K562 (cell line): ENCODE data around the gene GAS2L2. TPM values are rescaled to one million over a fixed set of nuclear protein-coding genes. Genes with fewer than 3 reads are reported as not detected.

ENCODE experiments used
- ATAC-seq: fragments of 200-7000 bp; cut with Tn5 transposase; 3 replicates; pipeline ENCODE4 v1.9.1; 2020; ENCODE audit warnings: moderate library complexity
- BruUV-seq: library from RNA; stranded (reverse); fragments of 400-500 nt; replicated peaks from 2 replicates; lab custom pipeline; 2021; lab: Mats Ljungman, UMichigan
- CTCF ChIA-PET: fragments of 300-600 bp; formaldehyde crosslinking; extraction: SDS; loops from one replicate; lab custom pipeline; 2021; ENCODE audit warnings: low intra/inter-chr PET ratio; lab: Yijun Ruan, JAX
- POLR2A ChIA-PET: fragments of 300-600, 350-650 bp; sonication (Branson Sonifier 250); formaldehyde crosslinking; extraction: SDS; loops from one replicate; lab custom pipeline; 2021; ENCODE audit warnings: antibody characterized with exemption, inconsistent platforms; lab: Yijun Ruan, JAX
- DNase-seq, 4 experiments: peaks; one replicate each; pipeline versions ENCODE4 v3.0.0 to v3.0.0-alpha.2; 2011 to 2018; ENCODE audit warnings: low spot score in 3 of 4, mixed read lengths in 3 of 4; ENCODE audit errors: extremely low read depth in 1 of 4
- FAIRE-seq: peaks from 2 replicates; lab custom pipeline; 2011; peaks lifted over from hg19 to GRCh38; lab: Jason Lieb, UNC
- H2AFZ ChIP-seq: 2 replicates; pipeline ENCODE4 v1.6.0; 2011; ENCODE audit warnings: low read depth, low read length, control low read depth, inconsistent platforms
- H3K27ac ChIP-seq: fragments of 200-600 bp; 3 replicates; pipeline ENCODE4 v1.8.0; 2011; ENCODE audit warnings: low read depth, mild to moderate bottlenecking, control low read depth, inconsistent platforms, low read length, moderate library complexity, mixed read lengths; ENCODE audit errors: extremely low read depth
- H3K27me3 ChIP-seq, 2 experiments: fragments of 300-600 bp in 1 of 2; 2 replicates in 1 of 2; 3 replicates in 1 of 2; pipeline versions ENCODE4 v1.6.0 to v1.8.0; 2011; ENCODE audit warnings: inconsistent platforms in 2 of 2, low read length in 2 of 2, mild to moderate bottlenecking in 1 of 2, mixed read lengths in 1 of 2, moderate library complexity in 1 of 2; ENCODE audit not compliant: control insufficient read depth in 2 of 2, insufficient read depth in 2 of 2
- H3K36me3 ChIP-seq: fragments of 300-600 bp; 3 replicates; pipeline ENCODE4 v1.8.0; 2011; ENCODE audit warnings: mild to moderate bottlenecking, low read length, inconsistent platforms; ENCODE audit not compliant: control insufficient read depth, insufficient read depth
- H3K4me1 ChIP-seq, 2 experiments: fragments of 200-600 bp in 1 of 2; replicated peaks in 1 of 2; 2 replicates in 1 of 2; 3 replicates in 1 of 2; pipeline versions ENCODE4 v1.5.1 to v1.8.0; 2011; ENCODE audit warnings: inconsistent platforms in 2 of 2, low read length in 2 of 2, mild to moderate bottlenecking in 1 of 2, mixed read lengths in 1 of 2, moderate library complexity in 1 of 2; ENCODE audit not compliant: control insufficient read depth in 2 of 2, insufficient read depth in 2 of 2
- H3K4me2 ChIP-seq: 2 replicates; pipeline ENCODE4 v1.6.1; 2011; ENCODE audit warnings: low read length, control low read depth, inconsistent platforms, mixed read lengths; ENCODE audit not compliant: insufficient read depth
- H3K4me3 ChIP-seq: fragments of 200-600 bp; sonication (generic), shearing (Covaris generic); 2 replicates; pipeline ENCODE4 v1.5.1; 2016; ENCODE audit warnings: control low read depth, inconsistent platforms
- H3K79me2 ChIP-seq: fragments of 200-600 bp; 3 replicates; pipeline ENCODE4 v1.8.0; 2011; ENCODE audit warnings: low read length, inconsistent platforms; ENCODE audit not compliant: control insufficient read depth, insufficient read depth
- H3K9ac ChIP-seq, 2 experiments: 2 replicates each; pipeline versions ENCODE4 v1.6.0 to v1.6.1; 2011; ENCODE audit warnings: low read depth in 2 of 2, low read length in 2 of 2, control low read depth in 1 of 2, inconsistent platforms in 1 of 2, mild to moderate bottlenecking in 1 of 2, mixed read lengths in 1 of 2; ENCODE audit not compliant: insufficient read depth in 1 of 2
- H3K9me1 ChIP-seq: one replicate; pipeline ENCODE4 v1.6.0; 2011; ENCODE audit warnings: inconsistent platforms, mild to moderate bottlenecking, low read length, moderate library complexity; ENCODE audit not compliant: control insufficient read depth, insufficient read depth
- H3K9me3 ChIP-seq: replicated peaks from 2 replicates; pipeline ENCODE4 v1.5.1; 2011; ENCODE audit warnings: low read depth, low read length, inconsistent platforms; ENCODE audit not compliant: control insufficient read depth, insufficient read depth
- H4K20me1 ChIP-seq: replicated peaks from 2 replicates; pipeline ENCODE4 v1.6.1; 2011; ENCODE audit warnings: low read length, inconsistent platforms, mixed read lengths; ENCODE audit not compliant: control insufficient read depth, insufficient read depth
- HMGXB4 ChIP-seq: sonication (generic); formaldehyde crosslinking; IDR thresholded peaks from 2 replicates; pipeline ENCODE4 v1.8.1; 2023; ENCODE audit warnings: mild to moderate bottlenecking, missing genetic modification reagents
- JUN ChIP-seq, 2 experiments: sonication (generic) in 1 of 2; formaldehyde crosslinking in 1 of 2; IDR thresholded peaks; 2 replicates each; pipeline versions ENCODE4 v1.6.1 to v1.8.0; 2012 to 2022; ENCODE audit warnings: borderline replicate concordance in 2 of 2, mild to moderate bottlenecking in 2 of 2, improper control_type of control experiment in 1 of 2, low read depth in 1 of 2, low read length in 1 of 2, missing genetic modification reagents in 1 of 2
- KDM2B ChIP-seq: fragments of 250-450 bp; sonication (Bioruptor Pico); IDR thresholded peaks from 2 replicates; pipeline ENCODE4 v1.8.0; 2021; ENCODE audit warnings: mild to moderate bottlenecking, moderate library complexity
- NELFE ChIP-seq: IDR thresholded peaks from 2 replicates; pipeline ENCODE4 v1.6.1; 2011; ENCODE audit warnings: mild to moderate bottlenecking; ENCODE audit not compliant: insufficient read depth, insufficient read length
- NFE2 ChIP-seq: IDR thresholded peaks from 2 replicates; pipeline ENCODE4 v1.6.1; 2014; ENCODE audit warnings: antibody characterized with exemption, low read depth
- NR3C1 ChIP-seq: sonication (generic); formaldehyde crosslinking; IDR thresholded peaks from 2 replicates; pipeline ENCODE4 v1.8.1; 2022; ENCODE audit warnings: missing genetic modification reagents
- PRMT5 ChIP-seq: sonication (generic); formaldehyde crosslinking; IDR thresholded peaks from 2 replicates; pipeline ENCODE4 v1.5.0; 2020; ENCODE audit warnings: missing genetic modification reagents
- TAF7 ChIP-seq: fragments of 450-650 bp; IDR thresholded peaks from 2 replicates; pipeline ENCODE4 v1.6.1; 2016; ENCODE audit warnings: missing genetic modification characterization, missing compliant biosample characterization
- TCF7 ChIP-seq: sonication (generic); IDR thresholded peaks from 2 replicates; pipeline ENCODE4 v1.6.1; 2016; ENCODE audit warnings: antibody characterized with exemption, borderline replicate concordance
- YY1 ChIP-seq, 3 experiments: IDR thresholded peaks; 2 replicates each; pipeline ENCODE4 v1.6.1; 2011; ENCODE audit warnings: low read length in 2 of 3, mild to moderate bottlenecking in 2 of 3, moderate library complexity in 2 of 3, borderline replicate concordance in 1 of 3, control low read depth in 1 of 3, low read depth in 1 of 3; ENCODE audit not compliant: insufficient read depth in 3 of 3, insufficient replicate concordance in 2 of 3, control insufficient read depth in 1 of 3, insufficient read length in 1 of 3; ENCODE audit errors: extremely low read depth in 1 of 3
- ZNF318 ChIP-seq, 2 experiments: fragments of 450-650 bp; IDR thresholded peaks; 2 replicates each; pipeline ENCODE4 v1.6.1; 2016; ENCODE audit warnings: mild to moderate bottlenecking in 2 of 2, borderline replicate concordance in 1 of 2, low read depth in 1 of 2, moderate library complexity in 1 of 2
- ZSCAN32 ChIP-seq: fragments of 450-650 bp; formaldehyde crosslinking; IDR thresholded peaks from 2 replicates; pipeline ENCODE4 v1.4.0; 2020; ENCODE audit warnings: mild to moderate bottlenecking, moderate library complexity
- WGBS: fragments of 100-300 bp; shearing (Covaris generic); methylation state at CpG from one replicate; pipeline ENCODE4 v1.1.6; 2016; ENCODE audit warnings: low coverage, mixed read lengths; ENCODE audit not compliant: insufficient coverage; ENCODE audit errors: missing lambda C conversion rate; 5-methylcytosine and 5-hydroxymethylcytosine counted together
- in situ Hi-C: fragments of 300-500 bp; cut with MboI; formaldehyde crosslinking; loops from 4 replicates; pipeline ENCODE4 v1.15.0; 2018; ENCODE audit warnings: inconsistent platforms, mixed read lengths
- intact Hi-C: fragments of 100-400 bp; cut with micrococcal nuclease; formaldehyde crosslinking; loops from 2 replicates; pipeline ENCODE4 v1.14.2; 2022
- polyA plus RNA-seq, 8 experiments: library from polyadenylated mRNA; depleted of rRNA in 4 of 8; stranded (reverse) in 5 of 8; unstranded in 3 of 8; fragments of >200 nt; fragmentation: Nextera tagmentation in 2 of 8; fragmentation: Illumina TruSeq in 1 of 8; extraction: Ambion mirVana in 2 of 8; extraction: Trizol in 1 of 8; gene quantifications; 2 replicates each; pipeline versions ENCODE4 v1.2.1 to v1.2.3, GENCODE V29; 2011 to 2014; ENCODE audit warnings: inconsistent platforms in 1 of 8, missing spikeins in 1 of 8
- total RNA-seq, 7 experiments: library from RNA; depleted of rRNA in 6 of 7; stranded (reverse); fragments of >200 nt in 6 of 7; fragmentation: Illumina TruSeq in 2 of 7; extraction: Trizol in 2 of 7; gene quantifications; 2 replicates each; pipeline versions ENCODE4 v1.2.1 to v1.2.3, GENCODE V29; 2011 to 2021; ENCODE audit warnings: low replicate concordance in 1 of 7

GAS2L2 gene
- total and polyA plus RNA-seq, 9 of the 15 experiments (the other 6 are each of a cell fraction or from before 2014, with no cell fraction given), result not detected

GRCh38 chr17:35790841-35791240, 37.8 kb upstream of the GAS2L2 start:
- POLR2A ChIA-PET, result interaction anchor here (1.9 kb wide), 1 partner anchor 10 kb away, joined by 5 read pairs; no protein-coding TSS in a partner anchor
- ATAC-seq, result no peak
- Histone ChIP-seq H3K79me2 (no peaks in the 10 kb centered on the region), H3K9me1 (no peaks in the 10 kb centered on the region), H3K4me2 (no peak overlapping the region), H3K27me3 (peaks cover 50 to 55% of the 10 kb centered on the region in 2 experiments), H3K9ac (no peak overlapping the region), H2AFZ (no peak overlapping the region), H3K27ac (no peak overlapping the region), H3K36me3 (no peaks in the 10 kb centered on the region), H3K4me1 (peaks cover 0 to 14% of the 10 kb centered on the region in 2 experiments; a peak in 4 of 5 replicates), H3K4me3 (no peak overlapping the region), H3K9me3 (no peaks in the 10 kb centered on the region), H4K20me1 (no peaks in the 10 kb centered on the region; the same call in 1 of the 2 replicates)
- FAIRE-seq, result no peak
- no peak for DNase-seq
- CTCF ChIA-PET, result no interaction called here
- intact Hi-C loops (no loop called here), in situ Hi-C loops (no loop called here)
- WGBS, result 5% methylated on average over 3 of the region's 3 CpGs
- BruUV-seq, result no TSS peak
- TF ChIP-seq NELFE, result no peak
- TF ChIP-seq TAF7 (tag), result no peak
- no peak for TF ChIP-seq HMGXB4 (CRISPR knock-in tag)
- TF ChIP-seq KDM2B (CRISPR knock-in tag), result no peak
- no peak for TF ChIP-seq NR3C1 (CRISPR knock-in tag)
- no peak for TF ChIP-seq PRMT5
- TF ChIP-seq NFE2, result no peak
- no peak for TF ChIP-seq JUN (IDR thresholded peaks at IDR 0.05; ENCODE audit: borderline replicate concordance, low read depth, low read length)
- TF ChIP-seq JUN (CRISPR knock-in tag; IDR thresholded peaks at IDR 0.05; ENCODE audit: borderline replicate concordance), result no peak
- TF ChIP-seq TCF7, result no peak
- no peak for TF ChIP-seq ZNF318 (IDR thresholded peaks at IDR 0.05; ENCODE audit: borderline replicate concordance in 1 of 2, low read depth in 1 of 2)
- no peak for TF ChIP-seq YY1 (IDR thresholded peaks at IDR 0.05; ENCODE audit: borderline replicate concordance in 1 of 3, control insufficient read depth in 1 of 3, extremely low read depth in 1 of 3, insufficient read depth in 3 of 3, insufficient read length in 1 of 3, insufficient replicate concordance in 2 of 3, low read depth in 1 of 3, low read length in 2 of 3)
- TF ChIP-seq ZSCAN32 (CRISPR knock-in tag), result no peak
